A549 treated with DMSO at 1 μM for 4 hours (cell line): ENCODE data around the gene MYH10. TPM values are rescaled to one million over a fixed set of nuclear protein-coding genes. Genes with fewer than 3 reads are reported as not detected.

Experiments
- total RNA-seq: library from RNA; stranded (reverse); fragments of 200-300 nt; extraction: Qiagen RNA extraction; gene quantifications from 5 replicates; pipeline ENCODE4 v1.2.3, GENCODE V29; 2022; ENCODE audit warnings: low read depth

The MYH10 gene
- total RNA-seq, result 19.1 to 26.8 TPM (median 24.5 TPM) in 5 replicates

DNA sequence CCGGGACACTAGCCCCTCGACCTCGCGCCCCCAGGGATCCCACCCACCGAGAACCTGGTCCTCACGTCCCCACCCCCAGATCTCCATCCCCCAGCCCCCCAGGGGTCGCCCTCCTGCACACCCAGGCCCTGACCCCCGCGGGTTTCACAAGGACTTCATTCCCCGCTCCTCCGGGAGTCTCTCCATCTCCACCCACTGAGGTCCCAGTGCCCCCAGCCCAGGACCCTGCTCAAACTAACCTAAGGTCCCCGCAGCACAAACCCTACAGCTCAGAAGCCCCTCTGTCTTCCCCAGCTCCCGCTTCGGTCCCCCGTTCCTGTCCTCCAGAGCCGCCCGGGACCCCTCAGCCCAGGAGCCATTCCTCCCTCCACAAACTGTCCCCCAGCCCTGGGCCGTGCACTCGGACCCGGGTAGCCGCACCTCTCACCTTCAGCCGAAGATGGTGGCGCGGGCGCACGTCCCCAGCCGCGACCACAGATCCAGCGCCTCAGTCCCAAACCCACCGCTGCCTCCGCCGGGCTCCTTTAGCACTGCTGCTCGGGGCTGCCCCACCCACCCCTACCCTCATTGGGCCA is at the start of gene MYH10:
Gene MYH10 (minus strand): TSS at position 499 of the 575 bp plus-strand sequence. CDS start 7,479 bp downstream, outside the sequence.

DNA sequence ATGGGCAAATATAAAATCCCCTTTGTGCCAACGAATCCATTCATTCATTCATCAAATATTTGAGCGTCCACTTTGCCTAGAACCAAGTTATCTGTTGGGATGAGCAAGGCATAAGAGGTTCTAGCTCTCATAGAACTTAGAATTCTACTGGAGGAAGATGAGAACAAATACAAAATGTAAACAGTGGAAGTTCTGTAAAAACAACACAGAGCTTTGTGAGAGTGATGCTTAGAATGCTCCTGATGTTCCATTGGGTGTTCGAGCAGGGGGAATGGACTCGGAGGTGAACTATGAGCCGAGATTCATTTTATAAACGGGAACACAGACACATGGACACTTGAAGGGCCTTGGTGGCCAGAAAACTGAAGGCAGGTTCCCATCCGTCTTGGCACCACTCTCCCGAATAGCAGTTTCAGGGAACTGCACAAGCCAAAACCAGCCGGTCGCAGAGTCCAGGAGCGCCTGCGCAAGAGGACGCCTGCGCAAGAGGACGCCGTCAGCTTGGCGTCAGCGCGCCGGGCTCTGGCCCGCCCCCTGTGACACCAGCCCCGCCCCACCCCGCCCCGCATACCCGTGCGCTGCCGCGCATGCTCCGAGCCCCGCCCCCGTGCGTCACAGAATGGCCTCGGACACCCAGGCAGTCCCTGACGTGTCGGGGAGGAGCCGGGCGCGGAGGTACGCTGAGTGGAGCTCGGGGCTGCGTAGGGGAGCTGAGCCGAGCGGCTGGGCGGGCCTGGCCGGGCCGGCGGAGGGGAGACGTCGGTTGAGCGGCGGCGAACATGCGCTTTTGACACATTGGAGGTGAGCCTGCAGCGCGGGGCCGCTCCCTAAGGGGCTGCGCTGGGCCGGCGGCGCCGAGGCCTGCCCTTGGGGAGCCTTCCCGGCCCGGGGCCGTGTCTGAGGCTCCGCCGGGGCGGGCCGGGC is 195.0 kb downstream of the MYH10 start, which contains the start of gene NDEL1:
Gene NDEL1 (plus strand): TSS at position 640 of the 924 bp plus-strand sequence. CDS start 8,388 bp downstream, outside the sequence.

Other genes starting within 250 kb of the MYH10 start
- 3,386 to 4,153 TPM (median 3,684 TPM) in 5 replicates for gene RPL26, start 247.5 kb downstream of the MYH10 start, total RNA-seq
- gene RNF222, start 232.9 kb downstream of the MYH10 start, total RNA-seq, result not detected in 5 replicates
- gene NDEL1, start 194.8 kb downstream of the MYH10 start, total RNA-seq, result 56.1 to 63.6 TPM (median 60.0 TPM) in 5 replicates
- gene CCDC42, start 114.1 kb upstream of the MYH10 start, total RNA-seq, result not detected in 5 replicates
- gene SPDYE4, start 127.8 kb upstream of the MYH10 start, total RNA-seq, result not detected in 5 replicates
- not detected in 5 replicates for gene MFSD6L, start 168.6 kb upstream of the MYH10 start, total RNA-seq
- not detected in 5 replicates for gene PIK3R6, start 236.9 kb upstream of the MYH10 start, total RNA-seq